OCI-LY1 (cell line): Measurements from ENCODE around the gene BBS9.

Experiments
- CTCF ChIP-seq: fragments of 200-600 bp; sonication (generic), shearing (Covaris generic); IDR thresholded peaks from 2 replicates; pipeline ENCODE4 v1.5.1; 2017; ENCODE audit warnings: mild to moderate bottlenecking, antibody characterized with exemption, low read length, moderate library complexity, mixed read lengths
- EZH2 ChIP-seq: fragments of 200-600 bp; sonication (generic), shearing (Covaris generic); IDR thresholded peaks from 2 replicates; pipeline ENCODE4 v1.8.0; 2017; ENCODE audit warnings: borderline replicate concordance, mixed run types, mild to moderate bottlenecking, antibody characterized with exemption, low read length, moderate library complexity, mixed read lengths

DNA sequence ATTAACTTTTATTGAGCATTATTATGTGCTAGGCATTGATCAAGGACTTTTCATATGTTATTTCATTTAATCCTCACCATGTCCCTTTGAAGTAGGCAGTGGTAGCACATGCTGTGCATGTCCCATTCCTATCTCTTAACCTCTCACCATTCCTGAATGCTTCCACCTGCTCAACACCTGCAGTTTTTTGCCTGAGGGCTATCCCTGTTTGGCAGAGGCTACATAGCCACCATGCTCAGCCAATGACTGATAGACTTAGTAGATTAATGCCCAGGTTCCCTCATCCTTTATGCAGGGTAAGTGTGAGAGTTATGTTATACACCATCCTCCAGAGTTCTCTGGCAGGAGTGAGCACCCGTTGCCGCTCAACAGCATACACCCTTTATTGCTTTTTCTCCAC is 387.8 kb downstream of the BBS9 start:
- no peak for TF ChIP-seq CTCF
- no peak for TF ChIP-seq EZH2
